HepG2 (cell line): ENCODE data around the gene SPAG5. TPM values are rescaled to one million over a fixed set of nuclear protein-coding genes. Genes with fewer than 3 reads are reported as not detected.

Experiments used
- ARHGAP35 ChIP-seq: sonication (generic); formaldehyde crosslinking; IDR thresholded peaks from 2 replicates; pipeline ENCODE4 v1.9.0; 2022; ENCODE audit warnings: mild to moderate bottlenecking, inconsistent platforms, moderate library complexity, missing genetic modification reagents, borderline replicate concordance
- DR1 ChIP-seq: sonication (generic); formaldehyde crosslinking; IDR thresholded peaks from 2 replicates; pipeline ENCODE4 v1.8.0; 2021; ENCODE audit warnings: mild to moderate bottlenecking, missing genetic modification reagents, inconsistent platforms
- GFI1 ChIP-seq: sonication (generic); formaldehyde crosslinking; IDR thresholded peaks from 2 replicates; pipeline ENCODE4 v1.5.0; 2020; ENCODE audit warnings: missing genetic modification reagents, mild to moderate bottlenecking, borderline replicate concordance
- KDM5B ChIP-seq: sonication (generic); formaldehyde crosslinking; IDR thresholded peaks from 2 replicates; pipeline ENCODE4 v1.4.0; 2020; ENCODE audit warnings: missing genetic modification reagents, mild to moderate bottlenecking, borderline replicate concordance
- KLF6 ChIP-seq: IDR thresholded peaks from 2 replicates; pipeline ENCODE4 v1.8.0; 2016; ENCODE audit warnings: missing biosample characterization, missing genetic modification reagents
- NFKB2 ChIP-seq: sonication (generic); formaldehyde crosslinking; IDR thresholded peaks from 2 replicates; pipeline ENCODE4 v1.4.0; 2020; ENCODE audit warnings: missing genetic modification reagents, borderline replicate concordance
- ZKSCAN5 ChIP-seq: sonication (generic); formaldehyde crosslinking; IDR thresholded peaks from 2 replicates; pipeline ENCODE4 v1.5.1; 2020; ENCODE audit warnings: mild to moderate bottlenecking, missing genetic modification reagents
- ZNF10 ChIP-seq: sonication (generic); formaldehyde crosslinking; IDR thresholded peaks from 2 replicates; pipeline ENCODE4 v1.4.0; 2020; ENCODE audit warnings: mild to moderate bottlenecking, low read depth, missing genetic modification reagents, borderline replicate concordance
- ZNF263 ChIP-seq: sonication (generic); formaldehyde crosslinking; IDR thresholded peaks from 2 replicates; pipeline ENCODE4 v1.4.0; 2020; ENCODE audit warnings: missing genetic modification reagents
- ZNF616 ChIP-seq: sonication (generic); formaldehyde crosslinking; IDR thresholded peaks from 2 replicates; pipeline ENCODE4 v1.5.0; 2020; ENCODE audit warnings: low read depth, mild to moderate bottlenecking, missing genetic modification reagents
- ZNF670 ChIP-seq: sonication (generic); formaldehyde crosslinking; IDR thresholded peaks from 2 replicates; pipeline ENCODE4 v1.8.0; 2022; ENCODE audit warnings: mild to moderate bottlenecking, missing genetic modification reagents, borderline replicate concordance
- ZNF772 ChIP-seq: sonication (generic); formaldehyde crosslinking; IDR thresholded peaks from 2 replicates; pipeline ENCODE4 v1.5.0; 2020; ENCODE audit warnings: mild to moderate bottlenecking, missing genetic modification reagents
- ZNF775 ChIP-seq: sonication (generic); formaldehyde crosslinking; IDR thresholded peaks from 2 replicates; pipeline ENCODE4 v1.4.0; 2020; ENCODE audit warnings: missing genetic modification reagents, mild to moderate bottlenecking, moderate library complexity, borderline replicate concordance
- ZNF878 ChIP-seq: sonication (generic); formaldehyde crosslinking; IDR thresholded peaks from 2 replicates; pipeline ENCODE4 v1.8.1; 2023; ENCODE audit warnings: mild to moderate bottlenecking, missing genetic modification reagents, moderate library complexity
- ZSCAN12 ChIP-seq: sonication (generic); formaldehyde crosslinking; IDR thresholded peaks from 2 replicates; pipeline ENCODE4 v1.9.0; 2021; ENCODE audit warnings: mild to moderate bottlenecking, missing genetic modification reagents
- polyA plus RNA-seq, 8 experiments: library from polyadenylated mRNA; depleted of rRNA in 3 of 8; stranded (reverse) in 7 of 8; unstranded in 1 of 8; fragments of >200 nt; fragmentation: Illumina TruSeq in 4 of 8; extraction: Trizol in 4 of 8; gene quantifications; 2 replicates each; pipeline versions ENCODE4 v1.2.1 to v1.2.3, GENCODE V29; 2011 to 2016; ENCODE audit warnings: low read depth in 4 of 8, missing spikeins in 1 of 8, mixed read lengths in 1 of 8; ENCODE audit not compliant: insufficient read depth in 1 of 8
- total RNA-seq, 5 experiments: library from RNA; depleted of rRNA; stranded (reverse); fragments of >200 nt; fragmentation: Illumina TruSeq; extraction: Trizol; gene quantifications; 2 replicates each; pipeline ENCODE4 v1.2.3, GENCODE V29; 2016; ENCODE audit warnings: low read depth in 1 of 5
- TF ChIP-seq, protein P1 (sequence below): sonication (generic); formaldehyde crosslinking; IDR thresholded peaks from 2 replicates; pipeline ENCODE4 v1.8.0; 2022; ENCODE audit warnings: mild to moderate bottlenecking, missing genetic modification reagents
- TF ChIP-seq, protein P2 (sequence below): sonication (generic); formaldehyde crosslinking; conservative IDR thresholded peaks from 2 replicates; pipeline ENCODE4 v1.8.1; 2023; ENCODE audit warnings: missing genetic modification reagents
- TF ChIP-seq, protein P3 (sequence below): sonication (generic); formaldehyde crosslinking; IDR thresholded peaks from 2 replicates; pipeline ENCODE4 v1.4.0; 2020; ENCODE audit warnings: missing genetic modification reagents
- TF ChIP-seq, protein P4 (sequence below): IDR thresholded peaks from 2 replicates; pipeline ENCODE4 v1.6.1; 2016; ENCODE audit warnings: low read depth, missing genetic modification reagents, missing compliant biosample characterization
- TF ChIP-seq, protein P5 (sequence below): sonication (generic); formaldehyde crosslinking; IDR thresholded peaks from 2 replicates; pipeline ENCODE4 v1.4.0; 2020; ENCODE audit warnings: missing genetic modification reagents

Gene SPAG5
- total and polyA plus RNA-seq, 2 of the 13 experiments (the other 11 are each of a cell fraction or from before 2014, with no cell fraction given), result 41.4 to 98.0 TPM

DNA sequence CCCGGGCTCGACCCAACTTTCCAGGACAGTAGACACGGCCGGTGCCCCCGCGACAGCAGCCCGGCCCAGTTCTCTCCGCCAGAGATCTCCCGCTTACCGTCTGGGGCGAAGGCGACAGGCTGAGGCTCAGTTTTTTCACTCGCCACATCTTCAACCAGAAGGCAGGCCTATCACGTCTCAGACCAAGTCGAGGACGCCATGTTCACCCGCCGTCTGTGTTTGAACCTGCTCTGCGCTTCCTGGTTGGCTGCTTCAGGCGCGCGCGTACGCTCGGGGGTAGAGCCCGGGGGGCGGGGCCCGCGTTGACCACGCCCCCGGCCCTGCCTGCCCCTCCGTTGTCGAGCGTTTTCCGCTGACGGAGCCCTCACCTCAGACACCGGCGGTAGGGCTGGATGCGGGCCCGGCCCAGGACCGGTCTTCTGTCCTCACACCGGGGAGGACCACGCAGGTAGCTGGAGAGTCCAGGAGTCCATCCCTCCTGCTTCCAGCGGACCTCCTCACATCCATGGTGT is at the start of gene SPAG5 (continued):
- TF ChIP-seq ZNF670 (CRISPR knock-in tag), result no peak
- TF ChIP-seq, protein P1, sequence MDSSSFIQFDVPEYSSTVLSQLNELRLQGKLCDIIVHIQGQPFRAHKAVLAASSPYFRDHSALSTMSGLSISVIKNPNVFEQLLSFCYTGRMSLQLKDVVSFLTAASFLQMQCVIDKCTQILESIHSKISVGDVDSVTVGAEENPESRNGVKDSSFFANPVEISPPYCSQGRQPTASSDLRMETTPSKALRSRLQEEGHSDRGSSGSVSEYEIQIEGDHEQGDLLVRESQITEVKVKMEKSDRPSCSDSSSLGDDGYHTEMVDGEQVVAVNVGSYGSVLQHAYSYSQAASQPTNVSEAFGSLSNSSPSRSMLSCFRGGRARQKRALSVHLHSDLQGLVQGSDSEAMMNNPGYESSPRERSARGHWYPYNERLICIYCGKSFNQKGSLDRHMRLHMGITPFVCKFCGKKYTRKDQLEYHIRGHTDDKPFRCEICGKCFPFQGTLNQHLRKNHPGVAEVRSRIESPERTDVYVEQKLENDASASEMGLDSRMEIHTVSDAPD (CRISPR knock-in tag), result no peak
- TF ChIP-seq ARHGAP35 (CRISPR knock-in tag), result no peak
- peak; percentile 92 for TF ChIP-seq ZNF263
- peak; percentile 59; the same call in 1 of the 2 replicates for TF ChIP-seq KDM5B (CRISPR knock-in tag)
- TF ChIP-seq DR1 (CRISPR knock-in tag), result peak; percentile 82
- no peak for TF ChIP-seq KLF6 (CRISPR knock-in tag)
- TF ChIP-seq, protein P2, sequence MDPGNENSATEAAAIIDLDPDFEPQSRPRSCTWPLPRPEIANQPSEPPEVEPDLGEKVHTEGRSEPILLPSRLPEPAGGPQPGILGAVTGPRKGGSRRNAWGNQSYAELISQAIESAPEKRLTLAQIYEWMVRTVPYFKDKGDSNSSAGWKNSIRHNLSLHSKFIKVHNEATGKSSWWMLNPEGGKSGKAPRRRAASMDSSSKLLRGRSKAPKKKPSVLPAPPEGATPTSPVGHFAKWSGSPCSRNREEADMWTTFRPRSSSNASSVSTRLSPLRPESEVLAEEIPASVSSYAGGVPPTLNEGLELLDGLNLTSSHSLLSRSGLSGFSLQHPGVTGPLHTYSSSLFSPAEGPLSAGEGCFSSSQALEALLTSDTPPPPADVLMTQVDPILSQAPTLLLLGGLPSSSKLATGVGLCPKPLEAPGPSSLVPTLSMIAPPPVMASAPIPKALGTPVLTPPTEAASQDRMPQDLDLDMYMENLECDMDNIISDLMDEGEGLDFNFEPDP (CRISPR knock-in tag), result no peak
- TF ChIP-seq, protein P3, sequence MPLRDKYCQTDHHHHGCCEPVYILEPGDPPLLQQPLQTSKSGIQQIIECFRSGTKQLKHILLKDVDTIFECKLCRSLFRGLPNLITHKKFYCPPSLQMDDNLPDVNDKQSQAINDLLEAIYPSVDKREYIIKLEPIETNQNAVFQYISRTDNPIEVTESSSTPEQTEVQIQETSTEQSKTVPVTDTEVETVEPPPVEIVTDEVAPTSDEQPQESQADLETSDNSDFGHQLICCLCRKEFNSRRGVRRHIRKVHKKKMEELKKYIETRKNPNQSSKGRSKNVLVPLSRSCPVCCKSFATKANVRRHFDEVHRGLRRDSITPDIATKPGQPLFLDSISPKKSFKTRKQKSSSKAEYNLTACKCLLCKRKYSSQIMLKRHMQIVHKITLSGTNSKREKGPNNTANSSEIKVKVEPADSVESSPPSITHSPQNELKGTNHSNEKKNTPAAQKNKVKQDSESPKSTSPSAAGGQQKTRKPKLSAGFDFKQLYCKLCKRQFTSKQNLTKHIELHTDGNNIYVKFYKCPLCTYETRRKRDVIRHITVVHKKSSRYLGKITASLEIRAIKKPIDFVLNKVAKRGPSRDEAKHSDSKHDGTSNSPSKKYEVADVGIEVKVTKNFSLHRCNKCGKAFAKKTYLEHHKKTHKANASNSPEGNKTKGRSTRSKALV (CRISPR knock-in tag), result no peak
- TF ChIP-seq GFI1 (CRISPR knock-in tag), result no peak
- TF ChIP-seq ZNF10, result no peak
- TF ChIP-seq ZNF775 (CRISPR knock-in tag), result no peak
- TF ChIP-seq, protein P4, sequence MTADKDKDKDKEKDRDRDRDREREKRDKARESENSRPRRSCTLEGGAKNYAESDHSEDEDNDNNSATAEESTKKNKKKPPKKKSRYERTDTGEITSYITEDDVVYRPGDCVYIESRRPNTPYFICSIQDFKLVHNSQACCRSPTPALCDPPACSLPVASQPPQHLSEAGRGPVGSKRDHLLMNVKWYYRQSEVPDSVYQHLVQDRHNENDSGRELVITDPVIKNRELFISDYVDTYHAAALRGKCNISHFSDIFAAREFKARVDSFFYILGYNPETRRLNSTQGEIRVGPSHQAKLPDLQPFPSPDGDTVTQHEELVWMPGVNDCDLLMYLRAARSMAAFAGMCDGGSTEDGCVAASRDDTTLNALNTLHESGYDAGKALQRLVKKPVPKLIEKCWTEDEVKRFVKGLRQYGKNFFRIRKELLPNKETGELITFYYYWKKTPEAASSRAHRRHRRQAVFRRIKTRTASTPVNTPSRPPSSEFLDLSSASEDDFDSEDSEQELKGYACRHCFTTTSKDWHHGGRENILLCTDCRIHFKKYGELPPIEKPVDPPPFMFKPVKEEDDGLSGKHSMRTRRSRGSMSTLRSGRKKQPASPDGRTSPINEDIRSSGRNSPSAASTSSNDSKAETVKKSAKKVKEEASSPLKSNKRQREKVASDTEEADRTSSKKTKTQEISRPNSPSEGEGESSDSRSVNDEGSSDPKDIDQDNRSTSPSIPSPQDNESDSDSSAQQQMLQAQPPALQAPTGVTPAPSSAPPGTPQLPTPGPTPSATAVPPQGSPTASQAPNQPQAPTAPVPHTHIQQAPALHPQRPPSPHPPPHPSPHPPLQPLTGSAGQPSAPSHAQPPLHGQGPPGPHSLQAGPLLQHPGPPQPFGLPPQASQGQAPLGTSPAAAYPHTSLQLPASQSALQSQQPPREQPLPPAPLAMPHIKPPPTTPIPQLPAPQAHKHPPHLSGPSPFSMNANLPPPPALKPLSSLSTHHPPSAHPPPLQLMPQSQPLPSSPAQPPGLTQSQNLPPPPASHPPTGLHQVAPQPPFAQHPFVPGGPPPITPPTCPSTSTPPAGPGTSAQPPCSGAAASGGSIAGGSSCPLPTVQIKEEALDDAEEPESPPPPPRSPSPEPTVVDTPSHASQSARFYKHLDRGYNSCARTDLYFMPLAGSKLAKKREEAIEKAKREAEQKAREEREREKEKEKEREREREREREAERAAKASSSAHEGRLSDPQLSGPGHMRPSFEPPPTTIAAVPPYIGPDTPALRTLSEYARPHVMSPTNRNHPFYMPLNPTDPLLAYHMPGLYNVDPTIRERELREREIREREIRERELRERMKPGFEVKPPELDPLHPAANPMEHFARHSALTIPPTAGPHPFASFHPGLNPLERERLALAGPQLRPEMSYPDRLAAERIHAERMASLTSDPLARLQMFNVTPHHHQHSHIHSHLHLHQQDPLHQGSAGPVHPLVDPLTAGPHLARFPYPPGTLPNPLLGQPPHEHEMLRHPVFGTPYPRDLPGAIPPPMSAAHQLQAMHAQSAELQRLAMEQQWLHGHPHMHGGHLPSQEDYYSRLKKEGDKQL (CRISPR knock-in tag), result no peak; the same call in 1 of the 2 replicates
- TF ChIP-seq, protein P5, sequence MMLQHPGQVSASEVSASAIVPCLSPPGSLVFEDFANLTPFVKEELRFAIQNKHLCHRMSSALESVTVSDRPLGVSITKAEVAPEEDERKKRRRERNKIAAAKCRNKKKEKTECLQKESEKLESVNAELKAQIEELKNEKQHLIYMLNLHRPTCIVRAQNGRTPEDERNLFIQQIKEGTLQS (CRISPR knock-in tag), result no peak
- TF ChIP-seq ZNF772 (CRISPR knock-in tag), result no peak
- peak; percentile 94 for TF ChIP-seq ZNF878 (CRISPR knock-in tag)
- no peak for TF ChIP-seq ZKSCAN5
- TF ChIP-seq NFKB2, result no peak; the same call in 1 of the 2 replicates
- TF ChIP-seq ZNF616 (CRISPR knock-in tag), result no peak
- TF ChIP-seq ZSCAN12 (CRISPR knock-in tag), result no peak
